GM18867 (cell line): ENCODE measurements around the gene OPRM1.

Source experiments
- ATAC-seq: cut with Tn5 transposase; IDR thresholded peaks from one replicate; pipeline ENCODE4 v1.9.1; 2021; ENCODE audit warnings: mild to moderate bottlenecking, moderate library complexity; ENCODE audit not compliant: unreplicated experiment

OPRM1 gene

GRCh38 chr6:154267508-154268106 is 228.6 kb downstream of the OPRM1 start:
- ATAC-seq: peak; percentile 38

DNA sequence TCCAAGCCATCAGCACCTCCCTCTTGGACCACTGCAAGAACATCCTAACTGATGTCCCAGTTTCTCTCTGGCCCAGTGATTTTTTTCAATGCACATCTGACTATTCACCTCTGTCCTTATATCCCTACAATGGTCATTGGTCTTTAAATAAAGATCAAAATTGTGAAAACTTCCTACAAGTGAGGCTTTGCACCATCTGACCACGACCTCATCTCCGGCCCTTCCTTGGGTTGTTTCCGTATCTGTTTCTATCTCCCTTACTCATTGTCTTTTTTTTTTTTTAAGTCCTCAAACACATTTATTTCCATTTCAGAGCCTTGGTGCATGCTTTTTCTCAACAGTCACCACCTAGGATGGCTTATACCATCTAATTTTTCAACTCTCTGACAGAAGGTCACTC is 229.4 kb downstream of the OPRM1 start:
- peak; percentile 12 for ATAC-seq

DNA sequence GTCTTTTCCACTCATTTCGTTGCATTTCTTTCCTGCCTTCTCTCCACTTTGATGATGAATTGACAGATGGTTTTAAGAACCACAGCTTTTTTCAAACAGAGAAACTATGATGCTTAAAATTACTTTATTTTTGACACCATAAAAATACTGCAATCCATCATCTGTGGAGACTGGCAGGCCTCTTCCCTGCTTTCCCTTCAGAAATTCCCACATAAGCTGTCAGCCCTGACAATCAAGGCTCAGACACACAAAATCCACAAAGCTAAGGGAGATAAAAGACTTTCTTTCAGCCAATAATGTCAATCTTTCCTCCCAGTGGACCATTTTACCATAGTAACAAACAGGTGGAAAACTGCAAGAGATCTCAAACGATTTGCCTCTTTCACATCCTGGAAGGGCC is 235.1 kb downstream of the OPRM1 start:
- ATAC-seq: no peak

GRCh38 chr6:154276810-154277628 is 238.0 kb downstream of the OPRM1 start:
- ATAC-seq: peak; percentile 71

- peak; percentile 26 for ATAC-seq
Measured at GRCh38 chr6:154277629-154278017, 238.6 kb downstream of the OPRM1 start.

- ATAC-seq: no peak
Measured at GRCh38 chr6:154280521-154280920, 241.5 kb downstream of the OPRM1 start.

DNA sequence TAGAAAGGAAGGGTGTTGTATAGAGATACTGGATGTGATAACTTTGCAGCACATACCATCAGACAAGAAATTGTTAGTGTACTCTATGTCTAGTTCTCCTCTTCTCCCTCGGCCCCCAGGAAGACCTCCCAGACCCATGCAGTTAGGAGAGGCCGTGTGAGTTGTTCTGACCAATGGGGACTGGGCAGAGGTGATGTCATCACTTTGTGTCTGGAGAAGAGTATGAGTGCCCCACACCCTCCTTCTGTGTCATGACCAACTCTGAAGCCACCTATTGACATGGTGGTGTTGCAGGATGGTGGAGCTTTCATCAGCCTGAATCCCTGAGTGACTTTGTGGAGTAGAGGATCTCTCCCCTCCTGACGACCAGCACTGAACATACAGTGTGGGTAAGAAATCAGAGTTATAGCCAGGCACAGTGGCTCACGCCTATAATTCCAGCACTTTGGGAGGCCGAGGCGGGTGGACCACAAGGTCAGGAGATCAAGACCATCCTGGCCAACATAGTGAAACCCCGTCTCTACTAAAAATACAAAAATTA is 245.3 kb downstream of the OPRM1 start:
- no peak for ATAC-seq

DNA sequence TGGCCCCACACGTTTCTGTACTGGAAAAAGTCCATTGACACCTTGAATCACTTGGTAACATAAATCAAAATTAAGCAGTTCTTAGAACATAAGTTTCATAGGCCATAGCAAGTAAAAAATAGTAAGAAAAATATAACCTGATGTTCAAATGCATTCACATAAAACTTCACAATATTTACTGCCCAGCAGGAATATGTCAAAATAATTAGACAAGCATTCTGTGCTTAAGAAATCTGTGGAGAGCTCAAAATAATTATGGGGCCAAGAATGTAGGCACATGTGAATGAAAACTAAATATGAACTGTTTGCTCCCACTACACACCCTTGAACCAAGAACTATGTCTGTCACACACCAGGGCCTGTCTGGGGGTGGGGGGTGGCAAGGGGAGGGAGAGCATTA is 246.8 kb downstream of the OPRM1 start:
- ATAC-seq: no peak

DNA sequence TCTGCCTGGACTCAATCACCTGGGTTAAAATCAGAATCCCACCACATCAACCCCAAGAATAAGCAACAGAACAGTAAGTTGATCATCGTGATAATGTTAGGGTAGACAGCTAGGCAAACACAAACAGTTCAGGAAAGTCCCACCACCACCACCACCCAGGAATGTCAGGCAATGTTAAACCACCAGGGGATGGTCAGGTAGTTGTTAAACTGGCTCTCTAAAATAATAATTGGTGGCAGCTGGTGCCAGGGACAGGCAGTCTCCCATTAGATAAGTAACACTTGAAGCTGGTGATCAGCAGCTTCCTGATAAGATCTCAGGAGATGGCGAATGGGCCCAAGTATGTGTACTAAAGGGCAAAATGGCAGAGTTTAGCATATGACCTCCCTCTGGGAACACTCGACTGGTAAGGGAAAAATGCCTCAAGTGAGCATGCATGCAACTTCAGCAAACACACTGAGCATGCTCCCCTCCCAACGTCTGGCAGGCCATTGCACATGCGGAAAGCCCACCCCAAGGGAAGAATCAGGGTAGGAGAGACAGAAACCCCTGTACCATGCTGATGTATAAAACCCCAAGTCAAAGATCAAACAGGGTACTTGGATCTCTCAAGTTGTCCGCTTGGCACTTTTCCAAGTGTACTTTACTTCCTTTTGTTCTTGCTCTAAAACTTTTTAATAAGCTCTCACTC is 250.9 kb downstream of the OPRM1 start:
- no peak for ATAC-seq

DNA sequence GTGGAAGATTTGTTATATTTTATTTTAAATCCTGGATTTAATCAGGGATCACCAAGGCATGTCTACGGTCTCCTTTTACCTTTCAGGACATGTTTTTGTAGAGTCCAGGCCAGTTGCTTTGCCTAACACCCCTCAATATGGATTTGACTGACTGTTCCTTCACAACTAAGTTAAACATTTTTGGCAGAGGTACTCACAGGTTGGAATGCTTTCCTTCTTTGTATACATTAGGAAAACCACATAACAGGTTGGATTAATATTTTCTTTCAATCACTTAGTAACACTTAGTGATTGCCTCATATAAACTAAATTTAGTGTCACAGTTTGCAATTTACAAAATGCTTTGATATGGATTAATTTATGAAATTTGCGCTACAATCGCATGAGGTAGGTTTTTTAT is 253.0 kb downstream of the OPRM1 start:
- ATAC-seq: no peak

DNA sequence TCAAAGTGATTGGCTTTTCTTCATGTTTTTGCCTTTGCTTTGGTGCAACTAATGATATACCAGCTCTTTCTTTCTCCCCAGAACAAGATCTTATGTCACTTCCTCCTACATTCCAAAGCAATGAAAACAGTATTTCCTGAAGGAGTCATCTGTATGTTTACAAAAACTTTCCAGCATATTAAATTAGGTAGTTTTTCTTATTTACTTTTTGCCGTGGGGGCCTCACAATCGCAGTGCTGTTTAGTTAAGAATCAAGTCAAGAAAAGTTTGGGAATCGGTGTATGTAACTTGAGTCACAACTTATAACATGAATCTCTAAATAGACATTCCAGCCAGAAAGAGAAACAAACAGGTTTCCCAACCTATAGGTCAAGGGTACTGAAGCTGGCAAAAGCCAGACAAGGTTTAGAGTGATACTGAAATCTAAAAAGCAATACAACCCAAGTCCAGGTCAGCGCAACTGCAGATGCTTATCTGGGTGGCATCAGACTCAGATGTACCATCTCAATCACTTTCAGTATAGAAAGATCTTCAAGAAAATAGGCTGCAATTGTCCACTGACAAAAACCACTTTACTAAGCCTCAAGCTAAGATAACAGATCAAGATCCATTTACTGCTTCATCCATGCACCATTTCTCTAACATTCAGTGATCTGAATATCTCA is 253.9 kb downstream of the OPRM1 start:
- ATAC-seq: no peak

DNA sequence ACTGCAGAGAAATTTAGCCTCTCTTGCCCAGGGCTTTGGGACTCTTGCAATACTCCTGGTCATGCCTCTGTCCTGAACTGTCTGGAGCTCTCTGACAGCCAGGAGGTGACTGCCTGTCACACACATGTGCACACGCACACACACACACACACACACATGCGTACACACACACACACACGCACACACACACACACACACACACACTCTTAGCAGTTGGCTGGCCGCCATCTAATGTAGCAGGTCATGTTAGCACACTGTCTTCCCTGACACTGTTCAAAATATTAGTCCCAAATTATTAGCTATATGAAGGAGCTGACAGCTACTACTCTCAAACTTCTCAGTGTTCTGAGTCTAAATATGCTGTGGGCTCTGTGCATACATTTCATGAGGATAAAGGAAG is 256.7 kb downstream of the OPRM1 start:
- no peak for ATAC-seq
